Hepatocyte (in vitro differentiated cells): ENCODE data around the gene TST.

Source experiments
- EZH2 ChIP-seq: fragments of 200-600 bp; sonication (generic); IDR thresholded peaks from 2 replicates; pipeline ENCODE4 v1.6.1; 2016; ENCODE audit warnings: antibody characterized with exemption, mild to moderate bottlenecking, borderline replicate concordance
- EZH2phosphoT487 ChIP-seq: fragments of 200-600 bp; sonication (generic); IDR thresholded peaks from one replicate; pipeline ENCODE4 v1.6.1; 2018; ENCODE audit warnings: antibody characterized with exemption, mild to moderate bottlenecking, low read depth, moderate library complexity; ENCODE audit not compliant: unreplicated experiment, severe bottlenecking
- TF ChIP-seq, protein P1 (sequence below): fragments of 200-600 bp; sonication (generic); IDR thresholded peaks from 2 replicates; pipeline ENCODE4 v1.5.1; 2016; ENCODE audit warnings: antibody characterized with exemption, mild to moderate bottlenecking; ENCODE audit not compliant: poor library complexity

DNA sequence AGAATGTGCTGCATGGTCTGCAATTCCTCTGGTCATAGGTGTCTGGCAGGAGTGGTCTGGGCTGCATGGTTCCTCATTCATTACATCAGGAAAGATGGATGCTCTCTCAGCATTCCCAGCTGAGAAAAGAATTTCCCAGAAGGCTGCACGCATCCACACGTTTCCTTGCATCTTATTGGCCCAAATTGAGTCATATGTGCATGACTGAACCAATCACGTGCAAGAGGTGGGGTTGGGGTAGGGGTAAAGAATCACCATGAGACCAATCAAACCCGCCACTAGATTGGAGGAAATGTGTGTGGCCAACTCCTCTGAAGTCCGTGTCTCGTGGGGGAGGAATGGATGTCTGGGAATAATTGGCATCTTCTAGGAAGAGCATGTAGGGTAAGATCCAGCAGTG is 28.8 kb downstream of the TST start:
- TF ChIP-seq, protein P1, sequence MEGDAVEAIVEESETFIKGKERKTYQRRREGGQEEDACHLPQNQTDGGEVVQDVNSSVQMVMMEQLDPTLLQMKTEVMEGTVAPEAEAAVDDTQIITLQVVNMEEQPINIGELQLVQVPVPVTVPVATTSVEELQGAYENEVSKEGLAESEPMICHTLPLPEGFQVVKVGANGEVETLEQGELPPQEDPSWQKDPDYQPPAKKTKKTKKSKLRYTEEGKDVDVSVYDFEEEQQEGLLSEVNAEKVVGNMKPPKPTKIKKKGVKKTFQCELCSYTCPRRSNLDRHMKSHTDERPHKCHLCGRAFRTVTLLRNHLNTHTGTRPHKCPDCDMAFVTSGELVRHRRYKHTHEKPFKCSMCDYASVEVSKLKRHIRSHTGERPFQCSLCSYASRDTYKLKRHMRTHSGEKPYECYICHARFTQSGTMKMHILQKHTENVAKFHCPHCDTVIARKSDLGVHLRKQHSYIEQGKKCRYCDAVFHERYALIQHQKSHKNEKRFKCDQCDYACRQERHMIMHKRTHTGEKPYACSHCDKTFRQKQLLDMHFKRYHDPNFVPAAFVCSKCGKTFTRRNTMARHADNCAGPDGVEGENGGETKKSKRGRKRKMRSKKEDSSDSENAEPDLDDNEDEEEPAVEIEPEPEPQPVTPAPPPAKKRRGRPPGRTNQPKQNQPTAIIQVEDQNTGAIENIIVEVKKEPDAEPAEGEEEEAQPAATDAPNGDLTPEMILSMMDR = no peak
- no peak for TF ChIP-seq EZH2
- TF ChIP-seq EZH2phosphoT487 = no peak
